GM18858 (cell line): Measurements from ENCODE around the gene ARHGDIB.

Experiments
- ATAC-seq: cut with Tn5 transposase; IDR thresholded peaks from one replicate; pipeline ENCODE4 v1.9.1; 2021; ENCODE audit not compliant: unreplicated experiment

The ARHGDIB gene

GRCh38 chr12:14984036-14984435 is 22.6 kb upstream of the ARHGDIB start:
- no peak for ATAC-seq

DNA sequence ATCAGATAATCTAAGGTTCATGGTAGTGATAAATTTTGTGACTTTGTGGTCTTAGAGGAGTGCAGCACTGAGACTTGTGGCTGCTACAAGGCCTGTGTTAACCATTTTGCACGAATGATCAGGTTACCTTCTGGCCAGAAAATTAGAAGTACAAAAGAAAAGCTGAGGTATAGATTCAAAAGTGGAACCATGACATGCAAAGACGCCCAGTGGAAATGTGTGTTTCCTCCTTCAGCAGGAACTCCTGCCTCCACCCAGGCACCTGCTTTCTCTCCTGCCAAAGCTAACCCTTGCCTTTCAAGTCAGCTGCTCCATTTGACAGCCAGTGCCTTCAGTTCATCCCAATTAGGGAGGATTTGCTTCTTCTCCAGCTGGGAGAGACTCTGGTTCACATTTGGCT is 21.6 kb upstream of the ARHGDIB start:
- ATAC-seq: no peak

- ATAC-seq: no peak
Measured at GRCh38 chr12:14982562-14982961, 21.2 kb upstream of the ARHGDIB start.

- ATAC-seq: no peak
Measured at GRCh38 chr12:14981049-14981448, 19.6 kb upstream of the ARHGDIB start.

DNA sequence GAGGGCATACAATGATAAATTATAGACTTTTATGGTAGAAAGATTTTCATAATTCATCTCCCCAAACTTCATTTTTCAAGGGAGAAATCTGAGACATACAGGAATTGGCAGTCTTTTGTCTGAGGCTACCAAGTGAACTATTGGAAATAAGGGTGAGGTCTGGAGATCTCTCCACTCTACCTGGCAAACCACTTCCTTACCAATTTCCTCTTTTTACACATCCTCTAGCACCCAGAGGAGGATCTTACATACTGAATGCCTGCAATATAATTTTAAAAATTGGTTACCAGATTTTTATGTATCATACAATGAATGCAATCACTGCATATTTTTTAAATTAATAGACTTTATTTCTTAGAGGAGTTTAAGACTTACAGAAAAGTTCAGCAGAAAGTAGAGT is 18.1 kb upstream of the ARHGDIB start:
- no peak for ATAC-seq

GRCh38 chr12:14976658-14977057 is 15.3 kb upstream of the ARHGDIB start:
- ATAC-seq: no peak

- no peak for ATAC-seq
Measured at GRCh38 chr12:14975457-14975856, 14.1 kb upstream of the ARHGDIB start.

DNA sequence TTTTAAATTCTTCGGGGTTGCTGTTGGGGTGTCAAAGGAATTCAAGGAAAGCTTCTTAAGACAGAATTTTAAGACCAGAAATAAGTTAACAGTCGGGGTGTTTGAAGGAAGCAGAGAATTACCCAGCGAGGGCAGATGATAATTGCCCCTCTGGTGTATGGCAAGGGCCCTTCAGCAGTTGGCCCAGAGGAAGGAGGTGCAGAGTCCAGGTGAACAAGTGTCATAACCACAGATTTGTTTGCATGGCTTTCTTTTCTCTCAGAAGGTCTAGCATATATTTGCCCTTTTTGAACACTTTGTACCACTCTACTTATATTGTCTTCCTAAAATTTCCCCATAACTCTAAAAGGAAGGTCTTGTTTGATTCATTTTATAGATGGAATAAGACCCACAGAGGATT is 13.2 kb upstream of the ARHGDIB start:
- ATAC-seq: no peak

- no peak for ATAC-seq
Measured at GRCh38 chr12:14972816-14973215, 11.4 kb upstream of the ARHGDIB start, which contains the start of gene PDE6H. TSS of gene PDE6H (plus strand) at chr12:14973042. CDS start at chr12:14978013, 4,971 bp downstream.

- ATAC-seq: no peak
Measured at GRCh38 chr12:14970473-14970872, 9.1 kb upstream of the ARHGDIB start.

DNA sequence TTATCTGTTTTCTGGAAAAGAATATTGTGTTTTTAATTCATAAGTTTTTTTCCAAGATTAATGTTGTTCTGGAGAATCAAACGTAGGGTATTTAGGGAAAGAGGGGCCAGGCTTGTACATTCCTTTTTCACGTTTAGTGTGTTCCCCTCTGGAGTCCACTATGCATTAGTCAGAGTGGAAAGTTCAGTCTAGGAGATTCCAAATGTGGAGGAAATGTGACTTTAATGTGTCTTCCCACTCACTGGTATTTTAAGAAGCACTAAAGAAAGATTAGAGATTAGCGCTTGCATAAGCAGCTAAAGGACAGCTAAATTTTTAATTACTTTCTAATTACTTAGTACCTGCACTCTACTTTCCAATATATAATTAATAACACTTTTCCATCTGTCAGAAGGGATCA is 7.1 kb upstream of the ARHGDIB start:
- ATAC-seq: no peak

DNA sequence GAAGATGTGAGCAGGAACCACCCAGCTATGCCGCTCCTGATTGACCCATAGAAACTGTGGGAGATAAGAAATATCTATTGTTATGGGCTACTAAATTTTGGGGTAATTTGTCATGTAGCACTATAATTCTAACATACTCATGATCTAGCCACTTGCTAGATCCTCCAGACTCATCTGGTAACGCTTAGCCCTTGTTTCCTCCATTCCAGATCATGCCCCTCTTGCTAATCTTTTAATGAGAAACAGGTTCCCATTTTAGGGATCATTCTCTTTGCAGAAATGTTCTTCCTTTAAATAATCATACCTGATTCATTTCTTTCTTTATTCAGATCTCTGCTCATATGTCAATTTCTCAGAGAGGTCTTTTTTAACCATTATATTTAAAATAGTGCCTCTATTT is 3.8 kb upstream of the ARHGDIB start:
- ATAC-seq: no peak

- no peak for ATAC-seq
Measured at GRCh38 chr12:14964406-14964805, 3.0 kb upstream of the ARHGDIB start.

GRCh38 chr12:14963520-14963919 is 2.1 kb upstream of the ARHGDIB start:
- no peak for ATAC-seq

- ATAC-seq: no peak
Measured at GRCh38 chr12:14962797-14963196, 1.4 kb upstream of the ARHGDIB start.

GRCh38 chr12:14962153-14962539 is 745 bp upstream of the ARHGDIB start:
- no peak for ATAC-seq

DNA sequence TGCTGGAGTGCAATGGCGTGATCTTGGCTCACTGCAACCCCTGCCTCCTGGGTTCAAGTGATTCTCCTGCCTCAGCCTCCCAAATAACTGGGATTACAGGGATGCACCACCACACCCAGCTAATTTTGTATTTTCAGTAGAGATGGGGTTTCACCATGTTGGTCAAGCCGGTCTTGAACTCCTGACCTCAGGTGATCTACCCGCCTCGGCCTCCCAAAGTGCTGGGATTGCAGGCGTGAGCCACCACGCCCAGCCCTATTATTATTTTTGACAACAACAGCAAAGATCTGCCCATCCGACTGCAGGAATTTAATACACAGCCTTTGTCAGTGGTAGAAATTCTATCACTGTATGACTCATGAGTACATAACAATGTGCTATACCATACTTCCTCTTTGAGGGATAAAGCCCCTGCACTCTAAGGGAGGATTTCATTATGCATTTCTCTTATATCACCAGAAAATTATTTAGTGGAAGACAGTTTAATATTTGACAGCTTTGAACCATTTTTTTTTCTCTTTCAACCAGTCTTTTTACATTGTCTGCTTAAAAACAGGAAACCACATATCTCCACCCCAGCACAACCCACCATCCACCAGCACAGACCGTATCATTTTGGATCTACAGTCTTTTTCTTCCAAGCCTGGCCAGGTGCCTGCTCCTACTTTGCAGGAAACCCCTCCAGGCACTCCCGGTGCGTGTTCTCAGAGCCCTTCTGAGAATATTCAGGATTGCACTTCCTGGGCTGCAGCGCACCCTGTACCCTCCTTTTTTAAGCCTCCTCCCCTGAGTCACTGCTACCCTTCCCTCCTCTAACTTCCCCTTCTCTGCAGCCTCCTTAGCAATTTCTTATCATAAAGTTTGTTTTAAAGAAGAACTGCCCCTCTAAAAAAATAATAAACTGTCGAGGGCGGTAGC is 594 bp downstream of the ARHGDIB start:
- ATAC-seq: peak; percentile 32

GRCh38 chr12:14959916-14960496 is 1.4 kb downstream of the ARHGDIB start:
- ATAC-seq: no peak

DNA sequence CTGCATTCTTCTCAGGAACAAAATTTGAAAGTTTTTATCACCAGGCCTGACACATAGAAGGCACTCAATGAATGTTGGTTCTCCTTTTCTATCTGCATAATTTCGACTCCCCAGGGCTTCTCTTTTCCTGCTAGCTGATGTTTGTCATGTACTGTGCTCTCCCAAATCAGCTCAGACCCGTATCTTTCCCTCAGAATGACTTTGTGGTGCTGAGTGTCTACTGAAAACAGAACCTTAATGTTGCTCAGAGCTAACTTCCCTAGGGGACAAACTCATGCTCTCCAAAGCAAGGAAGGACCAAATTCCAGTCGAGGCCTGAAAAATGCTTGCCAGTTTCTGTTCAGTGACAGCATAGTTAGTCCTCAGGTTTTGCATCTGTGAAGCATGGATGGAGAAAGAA is 1.9 kb downstream of the ARHGDIB start:
- no peak for ATAC-seq

DNA sequence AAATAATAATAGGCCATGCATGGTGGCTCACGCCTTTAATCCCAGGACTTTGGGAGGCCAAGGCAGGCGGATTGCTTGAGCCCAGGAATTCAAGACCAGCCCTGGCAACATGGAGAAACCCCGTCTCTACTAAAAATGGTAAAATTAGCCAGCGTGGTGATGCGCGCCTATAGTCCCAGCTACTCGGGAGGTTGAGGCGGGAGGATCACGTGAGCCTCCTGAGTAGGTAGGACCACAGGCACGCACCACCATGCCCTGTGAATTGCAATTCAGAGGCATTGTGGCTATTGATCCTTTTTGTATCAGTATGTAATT is 2.3 kb downstream of the ARHGDIB start:
- no peak for ATAC-seq

- ATAC-seq: no peak
Measured at GRCh38 chr12:14958361-14959125, 2.9 kb downstream of the ARHGDIB start.
